Kasumi-1 (cell line): ENCODE measurements around the gene KISS1.

ENCODE experiments used
- DNase-seq, 2 experiments: peaks; one replicate each; lab custom pipeline; 2025; lab: John Stamatoyannopoulos, UW

KISS1 gene

DNA sequence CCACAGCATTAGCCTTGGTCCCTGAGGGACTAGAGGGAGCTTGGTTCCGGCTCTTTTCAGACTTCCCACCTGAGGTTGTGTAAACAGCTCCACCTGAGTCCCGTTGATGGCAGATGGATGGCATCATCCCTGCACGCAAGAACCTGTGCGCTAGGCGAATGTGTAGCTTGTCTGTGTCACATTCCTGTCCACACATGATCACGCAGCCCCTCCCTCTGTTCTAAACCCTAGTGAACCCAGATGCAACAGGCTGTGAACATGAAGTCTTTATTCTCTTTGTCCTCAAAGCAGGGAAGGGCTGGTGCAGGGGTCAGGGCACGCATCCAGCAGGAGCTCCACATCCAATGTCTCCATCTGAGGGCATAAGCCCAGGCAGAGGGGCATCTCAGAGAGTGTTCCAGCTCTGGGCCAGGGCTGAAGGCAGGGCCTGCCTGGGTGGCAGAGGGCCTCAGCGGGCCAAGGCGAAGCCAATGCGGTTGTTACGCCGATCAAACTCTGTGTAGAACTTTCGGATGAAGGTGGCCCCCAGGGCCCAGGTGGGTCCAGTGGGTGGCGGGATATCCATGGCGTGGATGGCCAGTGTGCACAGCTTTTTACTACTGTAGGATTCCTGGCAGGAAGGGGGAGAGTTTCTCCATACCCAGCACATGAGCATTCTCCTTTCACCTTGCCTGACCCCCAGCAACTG is 41.6 kb downstream of the KISS1 start:
- no peak for DNase-seq

DNA sequence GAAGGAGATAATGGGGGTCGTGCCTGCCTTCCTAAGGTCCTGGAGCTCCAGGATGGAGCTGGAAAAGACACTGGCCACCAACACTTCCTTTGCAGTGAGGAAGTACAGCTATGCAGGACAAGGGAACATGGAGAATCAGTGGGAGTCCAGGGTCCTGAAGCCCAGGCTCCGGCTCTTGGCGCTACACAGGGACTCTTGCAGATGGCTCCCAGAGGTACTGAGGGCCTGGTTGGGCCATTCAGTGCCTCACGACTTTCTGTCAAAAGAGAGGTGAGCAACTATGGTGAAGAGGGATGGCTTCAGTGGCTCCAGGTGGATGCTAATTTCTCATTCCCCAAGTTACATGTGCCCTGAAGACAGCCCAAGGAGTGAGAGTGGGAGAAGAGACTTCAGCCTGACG is 42.6 kb downstream of the KISS1 start:
- no peak for DNase-seq

DNA sequence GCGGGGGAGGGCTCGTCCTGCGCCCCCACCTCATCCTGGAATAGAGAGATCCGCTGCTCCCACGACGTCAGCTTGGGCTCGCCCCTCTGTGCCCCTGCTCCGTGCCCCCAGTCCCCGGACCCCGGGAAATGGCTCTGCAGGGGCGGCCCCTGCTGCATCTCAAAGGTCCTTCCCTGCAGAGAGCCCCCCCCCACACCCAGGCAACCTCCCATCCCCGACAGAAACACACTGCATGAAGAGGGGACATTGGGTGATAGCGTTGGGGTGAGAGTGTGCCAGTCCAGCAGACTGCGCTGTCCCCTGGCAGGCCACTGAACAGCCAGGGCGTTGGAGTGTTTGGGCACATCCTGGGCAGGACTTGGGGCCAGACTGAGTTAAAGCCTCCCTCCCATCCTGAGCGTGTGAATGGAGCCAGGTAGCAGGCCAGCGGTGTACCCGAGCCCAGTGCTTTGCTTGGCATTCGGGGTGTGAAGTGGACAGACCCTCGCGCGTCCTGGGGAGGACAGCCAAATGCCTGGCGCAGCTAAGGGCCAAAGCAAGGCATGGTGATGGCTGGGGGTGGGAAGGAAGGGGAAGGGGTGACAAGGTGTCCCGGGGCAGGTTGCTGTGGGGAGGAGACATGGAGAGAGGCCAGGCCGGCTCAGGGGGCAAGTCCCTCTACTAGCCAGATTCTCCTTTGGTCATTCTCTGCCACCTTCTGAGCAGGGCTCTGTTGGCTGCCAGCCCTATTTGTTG is 43.8 kb downstream of the KISS1 start:
- no peak for DNase-seq

DNA sequence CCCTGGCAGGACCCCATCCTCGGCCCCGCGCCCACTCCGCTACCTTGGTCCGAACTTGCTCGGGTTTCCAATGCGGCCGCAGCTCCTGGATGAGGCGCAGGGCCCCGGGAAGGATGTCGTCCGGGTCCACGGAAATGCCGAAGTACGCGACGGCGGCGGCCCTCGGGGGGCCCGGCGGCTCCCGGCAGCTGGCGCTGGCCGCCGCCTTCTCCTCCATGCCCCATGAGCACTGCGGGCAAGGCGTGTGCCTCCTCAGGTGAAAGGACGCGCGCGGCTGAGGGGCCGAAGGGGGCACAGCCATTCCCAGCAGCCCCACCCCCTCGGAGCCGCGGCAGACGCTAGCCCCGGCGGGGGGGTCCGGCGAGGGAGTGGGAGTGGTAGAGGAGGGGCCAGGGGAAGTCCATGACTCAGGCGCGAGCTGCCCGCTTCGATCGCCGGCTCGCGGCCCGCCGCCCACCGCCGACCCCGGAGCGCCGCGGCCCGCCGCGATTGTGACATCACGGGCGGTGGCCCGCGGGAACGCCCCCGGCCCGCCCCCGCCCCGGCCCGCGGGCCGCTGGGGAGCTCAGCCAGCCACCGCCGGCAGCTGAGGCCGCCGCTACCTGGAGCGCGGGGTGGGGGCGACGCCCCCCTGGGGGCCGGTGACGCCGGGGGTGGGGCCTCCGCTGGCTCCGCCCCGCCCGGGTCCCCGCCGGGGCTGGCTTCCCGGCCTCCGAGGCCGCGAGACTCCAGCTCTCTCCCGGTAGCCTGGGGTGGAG is 44.6 kb downstream of the KISS1 start, which contains the start of gene ETNK2:
TSS of gene ETNK2 (minus strand) at position 493 of the 758 bp plus-strand sequence. CDS start at position 301, 192 bp downstream.
- DNase-seq: no peak

DNA sequence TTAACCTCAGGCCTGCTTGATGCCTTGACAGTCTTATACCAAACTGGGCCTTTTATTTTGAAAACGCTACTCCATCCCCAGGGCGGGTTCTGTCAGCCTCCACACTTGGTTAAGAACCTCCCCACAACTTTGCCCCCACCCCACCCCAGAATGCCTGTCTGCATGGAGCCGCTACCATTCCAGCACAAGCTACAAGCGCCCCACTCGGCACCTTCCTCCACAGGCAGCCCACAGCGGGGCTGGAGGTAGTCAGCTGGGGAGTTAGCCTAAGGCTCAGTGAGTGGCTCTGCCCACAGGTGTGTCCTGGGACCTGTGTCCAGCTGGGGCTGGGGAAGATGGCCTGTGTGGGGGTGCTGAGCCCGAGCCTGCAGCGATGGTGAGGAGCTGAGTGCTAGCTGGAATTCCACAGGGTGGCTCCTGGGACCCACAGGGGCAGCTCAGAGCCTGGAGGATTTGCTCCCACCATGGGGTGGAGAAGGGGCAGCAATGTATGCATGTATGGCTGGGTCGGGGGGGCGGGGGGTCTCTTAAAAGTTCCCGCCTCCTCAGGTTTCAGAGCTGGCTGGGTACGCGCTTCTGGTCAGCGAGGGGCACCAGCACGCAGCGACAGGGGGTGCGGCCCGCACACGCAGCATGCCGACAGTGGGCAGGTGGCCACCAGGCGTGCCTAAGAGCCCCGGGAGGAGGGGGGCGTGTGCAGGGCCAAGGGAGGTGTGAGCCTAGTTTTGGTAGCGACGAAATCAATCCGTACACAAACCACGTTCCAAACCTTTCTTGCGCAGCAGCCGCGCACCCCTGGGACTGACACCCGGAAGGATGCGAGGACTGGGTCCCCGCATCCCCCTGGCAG is 45.4 kb downstream of the KISS1 start:
- no peak for DNase-seq

DNA sequence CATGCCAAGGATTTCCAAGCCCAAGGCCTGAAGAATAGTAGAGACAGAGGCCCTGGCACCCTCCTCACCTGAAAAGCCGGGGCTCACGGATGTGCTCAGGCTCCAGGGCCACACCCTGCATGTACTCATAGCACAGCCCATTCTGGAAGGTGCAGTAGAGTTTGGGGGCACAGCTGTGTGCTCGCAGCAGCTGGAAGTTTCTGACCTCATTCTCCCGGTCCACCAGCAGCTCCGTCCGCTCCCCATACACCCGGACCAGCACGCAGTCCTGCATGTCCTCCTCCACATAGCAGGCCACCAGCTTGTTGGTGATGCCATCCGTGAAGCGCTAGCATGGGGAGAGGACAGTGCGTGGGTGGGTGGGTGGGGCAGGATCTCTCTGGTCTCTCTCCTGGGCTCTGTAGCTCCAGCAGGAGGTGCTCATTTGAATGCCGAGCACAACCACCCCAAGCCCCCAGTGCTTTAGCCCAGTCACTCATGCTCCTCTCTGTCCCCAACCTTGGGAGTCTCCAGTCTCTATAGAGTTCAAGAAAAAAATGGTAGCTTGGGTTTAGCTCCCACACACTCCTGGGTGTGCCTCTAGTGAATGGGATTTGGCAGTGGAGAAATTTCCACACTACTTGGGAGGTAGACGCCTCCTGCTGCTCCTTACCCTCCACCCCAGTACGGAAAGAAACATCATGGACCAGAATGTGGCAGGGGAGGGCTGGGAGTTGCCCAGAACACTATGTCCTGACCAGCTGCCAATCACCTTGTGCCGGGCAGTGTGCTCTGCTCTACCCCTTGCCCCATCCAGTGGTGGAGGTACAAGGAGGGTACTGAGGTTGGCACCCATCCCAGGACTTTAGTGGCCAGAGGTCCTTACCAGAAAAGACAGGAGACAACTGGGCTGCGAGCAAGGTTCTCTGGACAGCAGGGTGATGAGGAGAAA is 46.4 kb downstream of the KISS1 start:
- no peak for DNase-seq

DNA sequence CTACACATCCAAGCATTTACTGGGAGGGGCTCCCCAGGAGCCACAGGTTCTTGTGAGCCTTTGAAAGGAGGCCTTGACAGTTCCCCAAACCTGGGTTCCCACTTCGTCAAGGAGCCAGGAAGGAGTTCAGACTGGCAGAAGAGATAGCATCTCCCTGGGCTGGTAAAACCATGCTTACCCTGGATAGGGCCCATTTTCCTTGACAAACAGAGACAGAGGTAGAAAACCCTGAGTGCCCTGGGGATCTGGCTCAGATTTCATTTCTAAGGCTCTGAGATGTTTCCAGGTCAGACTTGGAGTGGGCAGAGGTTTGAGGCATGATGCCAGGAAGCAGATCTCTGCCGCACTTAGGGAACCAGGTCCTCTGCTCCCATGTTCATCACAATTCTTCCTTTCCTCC is 47.2 kb downstream of the KISS1 start:
- DNase-seq: no peak

DNA sequence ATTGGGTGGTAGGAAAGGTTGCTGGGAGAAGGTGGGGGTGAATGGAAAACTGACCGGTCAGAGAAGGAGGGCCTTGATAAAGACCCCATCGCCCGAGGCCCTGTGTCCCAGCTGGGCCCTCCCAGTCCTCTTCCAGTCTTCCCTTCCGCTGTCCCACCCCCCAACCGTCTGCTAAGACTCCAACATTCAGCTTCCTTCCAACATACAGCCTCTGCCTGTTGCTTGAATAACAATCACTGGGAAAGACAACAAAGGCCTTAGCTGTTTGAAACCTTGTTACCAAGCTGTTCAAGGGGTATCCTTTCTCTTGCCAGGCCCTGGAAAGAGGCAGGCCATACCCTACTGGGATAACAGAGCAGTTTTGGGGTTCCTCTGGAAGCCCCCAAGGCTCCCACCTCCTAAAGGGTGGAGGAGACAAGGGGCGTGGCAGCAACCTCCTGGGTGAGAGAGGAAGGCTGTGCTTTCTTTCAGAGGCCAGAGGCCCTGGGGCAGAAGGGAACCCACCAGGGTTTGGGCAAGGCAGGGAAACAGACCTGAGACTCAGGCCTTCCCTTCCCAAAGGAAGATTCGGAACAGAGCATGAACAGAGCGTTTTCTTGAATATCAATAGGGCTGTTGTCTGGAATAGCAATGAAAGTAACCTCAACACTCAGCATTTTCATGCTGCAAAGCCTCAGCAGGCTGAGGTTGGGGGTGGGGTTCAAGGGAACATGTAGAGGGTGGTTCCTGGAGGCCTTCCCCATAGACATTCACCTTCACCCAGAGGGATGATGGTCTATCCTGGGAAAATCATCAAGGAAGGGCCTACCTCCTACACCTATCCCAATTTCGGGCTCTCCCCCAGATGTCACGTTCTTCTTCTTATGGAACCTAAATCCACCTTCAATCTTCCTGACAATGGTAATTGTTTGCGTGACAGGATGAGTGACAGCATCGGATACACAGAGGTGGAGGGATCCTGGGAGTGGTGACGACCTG is 48.6 kb downstream of the KISS1 start:
- DNase-seq: no peak

DNA sequence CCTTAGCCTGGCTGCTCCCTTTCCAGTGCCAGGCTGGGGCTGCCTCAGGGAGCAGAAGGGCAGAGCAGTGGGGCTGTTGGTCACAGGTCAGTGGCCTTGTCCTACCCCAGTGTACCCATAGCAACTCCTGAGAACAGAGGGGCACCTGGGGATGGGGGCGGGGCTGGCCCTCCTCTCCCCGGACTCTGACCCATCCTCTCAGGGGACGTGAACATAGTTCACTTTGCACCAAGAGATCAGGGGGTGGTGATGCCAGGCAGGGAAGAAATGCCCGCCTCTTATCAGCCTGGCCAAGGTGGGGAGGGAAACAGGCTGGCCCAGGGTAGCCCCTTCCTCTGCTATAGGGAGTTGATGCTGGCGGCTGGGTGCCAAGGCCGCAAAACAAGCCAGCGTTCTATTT is 49.3 kb downstream of the KISS1 start:
- DNase-seq: no peak

DNA sequence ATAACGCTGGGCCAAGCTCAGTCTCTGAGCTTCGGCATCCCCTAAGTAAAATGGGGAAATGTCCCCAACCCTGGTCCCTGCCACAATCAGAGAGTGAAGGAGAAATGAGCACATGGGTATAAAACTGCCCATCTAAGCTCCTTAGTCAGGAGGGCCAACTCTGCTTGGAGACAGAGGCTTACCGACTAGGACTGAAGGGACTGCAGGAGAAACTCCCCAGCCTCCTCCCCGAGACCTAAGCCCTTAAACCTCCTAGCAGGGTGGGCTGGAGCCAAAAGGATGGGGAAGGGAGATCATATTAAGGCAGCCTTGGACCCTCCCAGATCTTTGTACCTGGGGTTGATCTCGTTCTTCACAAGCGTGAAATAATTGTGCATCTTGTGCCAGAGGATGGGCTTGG is 50.0 kb downstream of the KISS1 start:
- no peak for DNase-seq

DNA sequence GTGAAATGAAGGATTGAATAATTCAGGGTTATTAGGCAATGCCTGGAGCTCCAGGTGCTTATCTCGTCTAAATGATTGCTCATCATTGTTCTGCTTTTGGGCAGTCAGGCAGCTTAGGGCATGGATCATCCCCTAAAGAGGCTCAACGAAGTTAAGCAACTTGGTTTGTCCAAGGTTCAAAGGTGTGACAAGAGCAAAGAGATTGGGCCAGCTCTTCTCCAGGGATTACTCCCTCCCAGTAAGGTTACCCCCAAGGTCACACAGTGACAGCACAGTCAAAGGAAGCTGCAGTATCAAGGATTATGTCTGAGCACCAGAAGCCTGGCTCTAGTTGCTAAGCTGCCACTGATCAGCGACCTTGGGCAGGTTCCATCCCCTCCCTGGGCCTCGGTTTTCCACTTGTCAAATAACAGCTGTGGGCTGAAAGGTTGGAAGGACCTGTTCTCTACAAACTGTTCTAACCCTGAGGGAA is 51.2 kb downstream of the KISS1 start:
- DNase-seq: no peak

DNA sequence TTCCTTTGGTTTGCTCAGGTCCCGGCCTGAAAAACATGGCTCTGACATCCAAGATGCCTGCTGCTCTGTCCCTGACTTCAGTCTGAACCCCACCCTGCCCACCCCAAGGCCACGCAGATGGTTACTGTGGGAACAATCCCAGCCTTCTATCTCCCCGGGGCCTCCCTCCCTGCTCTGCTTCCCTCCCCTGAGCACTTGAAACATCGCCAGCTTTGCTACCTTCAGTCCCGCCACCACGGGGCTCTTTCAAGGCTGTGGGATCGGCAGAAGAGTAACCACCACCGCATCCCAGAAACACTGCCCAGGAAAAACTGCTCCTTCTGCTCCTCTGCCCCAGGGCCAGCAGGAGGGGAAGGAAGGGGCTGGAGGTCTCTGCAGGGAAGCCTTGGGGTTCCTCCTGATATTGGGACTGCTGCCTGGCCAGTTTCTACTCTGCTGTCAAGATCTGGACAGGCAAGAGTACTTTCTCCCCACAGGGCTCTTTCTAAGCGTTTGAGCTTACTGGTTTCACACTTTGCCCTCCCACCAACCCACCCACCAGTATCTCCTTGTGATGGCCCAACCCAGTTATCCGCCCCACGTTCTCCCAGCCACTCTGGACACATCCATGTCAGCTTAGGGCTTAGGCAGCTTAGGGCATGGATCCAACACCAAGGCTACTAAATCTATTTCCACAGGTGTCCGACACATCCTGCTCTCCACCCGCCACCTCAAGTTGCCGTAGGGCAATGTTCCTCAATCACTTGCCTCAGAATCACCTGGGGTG is 52.8 kb downstream of the KISS1 start:
- DNase-seq: no peak

DNA sequence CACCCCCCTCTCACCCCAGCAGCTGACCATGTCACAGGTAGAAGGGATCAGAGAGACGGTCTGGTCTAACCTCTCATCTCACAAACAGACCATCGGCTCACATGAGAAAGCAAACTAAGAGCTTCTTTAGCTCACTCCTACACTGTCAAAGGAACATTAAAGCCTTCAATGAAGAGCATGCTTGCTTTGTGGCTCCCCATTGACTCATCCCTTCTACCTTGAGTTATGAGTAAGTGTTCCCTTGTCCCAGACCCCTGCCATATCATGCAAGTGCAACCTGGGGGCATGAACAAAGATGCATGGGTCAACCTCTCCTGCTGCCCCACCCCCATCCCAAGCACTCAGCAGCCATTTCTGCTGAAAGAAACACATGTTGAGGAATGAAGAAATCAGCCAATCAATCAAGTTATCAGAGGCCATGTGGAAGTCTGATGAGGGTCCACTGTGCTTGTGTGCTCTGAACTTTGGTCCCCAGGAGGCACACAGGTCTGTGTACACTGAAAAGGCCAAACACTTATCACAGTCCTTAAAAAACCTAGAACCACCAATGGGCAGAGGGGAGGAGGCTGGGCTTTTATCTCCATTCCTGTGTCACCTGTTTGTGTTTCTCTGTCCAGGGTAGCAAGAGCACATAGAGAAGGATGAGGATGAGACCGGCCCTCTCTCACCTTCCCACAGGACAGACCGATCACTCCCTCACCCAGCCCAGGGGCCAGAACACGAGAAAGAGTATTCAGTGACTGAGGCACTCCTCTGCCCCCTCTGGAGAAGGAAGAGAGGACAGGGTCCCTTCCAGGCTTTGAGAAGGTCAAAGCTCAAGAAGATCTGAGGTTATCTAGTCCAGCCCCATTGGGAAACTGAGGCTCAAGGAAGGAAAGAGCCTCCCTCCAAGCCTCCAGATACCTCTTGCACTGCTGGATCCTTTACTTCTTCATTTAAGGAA is 54.0 kb downstream of the KISS1 start:
- DNase-seq: no peak

DNA sequence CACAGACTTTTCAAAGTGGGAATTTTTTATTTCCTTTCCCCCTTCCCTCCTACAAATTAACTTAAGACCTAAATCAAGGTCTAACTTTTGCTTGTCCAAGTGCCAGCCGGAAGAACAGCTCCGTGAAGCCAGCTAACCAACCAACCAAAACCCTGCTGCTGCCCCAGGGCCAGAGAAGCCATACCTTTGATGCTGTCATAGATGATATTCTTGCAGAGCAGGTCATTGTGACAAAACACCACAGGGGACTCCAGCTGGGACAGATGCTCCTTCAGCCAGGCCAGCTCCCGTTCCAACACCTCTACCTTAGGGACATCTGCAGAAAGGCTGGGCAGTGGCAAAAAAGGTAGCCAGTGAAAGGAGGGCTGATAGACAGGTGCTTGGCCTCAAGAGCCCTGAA is 55.2 kb downstream of the KISS1 start:
- DNase-seq: no peak
